Left lung (tissue), 10 donors: ENCODE measurements around the gene ASIC4. TPM values are rescaled to one million over a fixed set of nuclear protein-coding genes. Genes with fewer than 3 reads are reported as not detected.
A peak's percentile ranks its signal among the peaks of the same experiment; 100 is the strongest.

Experiments
- ATAC-seq: fragments of 200-7000 bp; cut with Tn5 transposase; one replicate; pipeline ENCODE4 v1.9.1; 2020; ENCODE audit warnings: moderate library complexity
- DNase-seq, 4 donors: peaks; one replicate each; pipeline ENCODE4 v3.0.0-alpha.2; 2013 to 2020
- H3K27ac ChIP-seq, 2 donors: fragments of 200-600 bp; sonication (generic) in 1 of 2; one replicate each; pipeline versions ENCODE4 v1.5.0 to v1.8.0; 2020 to 2021
- H3K27me3 ChIP-seq, 2 donors: fragments of 200-600 bp; sonication (generic) in 1 of 2; one replicate each; pipeline versions ENCODE4 v1.5.0 to v1.8.0; 2020 to 2021
- H3K36me3 ChIP-seq, 2 donors: fragments of 200-600 bp; sonication (generic) in 1 of 2; one replicate each; pipeline versions ENCODE4 v1.5.0 to v1.8.0; 2020 to 2021
- H3K4me1 ChIP-seq, 2 donors: fragments of 200-600 bp; one replicate each; pipeline ENCODE4 v1.8.0; 2021
- H3K4me3 ChIP-seq, 2 donors: fragments of 200-600 bp; sonication (generic) in 1 of 2; one replicate each; pipeline versions ENCODE4 v1.5.0 to v1.8.0; 2020 to 2021; ENCODE audit warnings: mild to moderate bottlenecking in 1 of 2
- H3K9me3 ChIP-seq, 2 donors: fragments of 200-600 bp; sonication (generic) in 1 of 2; one replicate each; pipeline versions ENCODE4 v1.5.0 to v1.8.0; 2020 to 2021
- CTCF ChIP-seq, 2 donors: fragments of 200-600 bp; sonication (generic) in 1 of 2; IDR thresholded peaks; one replicate each; pipeline versions ENCODE4 v1.5.0 to v1.8.0; 2021; ENCODE audit warnings: antibody characterized with exemption in 2 of 2
- intact Hi-C, 2 donors: fragments of 100-400 bp; cut with DNase I; formaldehyde crosslinking; loops; one replicate each; pipeline versions ENCODE4 v1.11.2 to v1.14.2; 2022
- polyA plus RNA-seq, 6 donors: library from polyadenylated mRNA; unstranded; fragments of 120-200 nt; gene quantifications; one replicate each; pipeline ENCODE4 v1.2.1, GENCODE V29; 2013; ENCODE audit not compliant: insufficient read length in 6 of 6
- total RNA-seq, 2 donors: library from RNA; stranded (reverse); fragmentation: NEBNext Ultra II Directional; extraction: Animal tissue kit (Norgen Biotek cat#: 25700); gene quantifications; one replicate each; pipeline ENCODE4 v1.2.1, GENCODE V29; 2021
- donor health status: DM: no; HTN: yes; CAD: no.
- donor health status: DM: no; HTN: no; CAD: no.

Gene ASIC4
- total and polyA plus RNA-seq, 8 donors, result 0.07 to 0.37 (median 0.20) TPM; not detected in 2

GRCh38 chr2:219494952-219495530 is 19.2 kb upstream of the ASIC4 start:
- no peaks in the 10 kb centered on the region for H3K36me3 ChIP-seq
- peaks cover 11 to 26% of the 10 kb centered on the region in 2 donors for H3K4me1 ChIP-seq
- no peak for DNase-seq
- TF ChIP-seq CTCF (IDR thresholded peaks at IDR 0.05), result no peak
- H3K4me3 ChIP-seq, result no peak overlapping the region
- ATAC-seq, result no peak
- intact Hi-C loops, result no loop called here
- no peaks in the 10 kb centered on the region for H3K9me3 ChIP-seq
- H3K27me3 ChIP-seq, result peaks cover 23 to 76% of the 10 kb centered on the region in 2 donors
- H3K27ac ChIP-seq, result no peak overlapping the region

GRCh38 chr2:219495531-219496122 is 18.7 kb upstream of the ASIC4 start:
- peak in 1 of 4 donors; percentile 69 for DNase-seq
- H3K36me3 ChIP-seq, result no peaks in the 10 kb centered on the region
- H3K27ac ChIP-seq, result no peak overlapping the region
- no peaks in the 10 kb centered on the region for H3K9me3 ChIP-seq
- intact Hi-C loops, result no loop called here
- H3K27me3 ChIP-seq, result peaks cover 23 to 71% of the 10 kb centered on the region in 2 donors
- no peak overlapping the region for H3K4me3 ChIP-seq
- ATAC-seq, result no peak
- peak; percentile 45 to 49 for TF ChIP-seq CTCF (IDR thresholded peaks at IDR 0.05)
- H3K4me1 ChIP-seq, result peaks cover 11 to 30% of the 10 kb centered on the region in 2 donors

- H3K4me3 ChIP-seq, result no peak overlapping the region
- H3K36me3 ChIP-seq, result peaks cover 0 to 3% of the 10 kb centered on the region in 2 donors
- no peak for DNase-seq
- no peak overlapping the region for H3K27ac ChIP-seq
- no peaks in the 10 kb centered on the region for H3K9me3 ChIP-seq
- intact Hi-C loops, result no loop called here
- no peak for TF ChIP-seq CTCF (IDR thresholded peaks at IDR 0.05)
- H3K27me3 ChIP-seq, result peaks cover 23 to 65% of the 10 kb centered on the region in 2 donors
- no peak for ATAC-seq
- peaks cover 11 to 30% of the 10 kb centered on the region in 2 donors for H3K4me1 ChIP-seq
Observed at GRCh38 chr2:219496247-219496824, 17.9 kb upstream of the ASIC4 start.

- H3K4me1 ChIP-seq, result peaks cover 11 to 30% of the 10 kb centered on the region in 2 donors
- intact Hi-C loops, result no loop called here
- ATAC-seq (no peak), DNase-seq (peak in 1 of 4 donors; percentile 55)
- H3K4me3 ChIP-seq, result peak overlapping the region; percentile 74 to 79
- peaks cover 23 to 59% of the 10 kb centered on the region in 2 donors for H3K27me3 ChIP-seq
- no peak for TF ChIP-seq CTCF (IDR thresholded peaks at IDR 0.05)
- H3K9me3 ChIP-seq, result no peaks in the 10 kb centered on the region
- peaks cover 0 to 9% of the 10 kb centered on the region in 2 donors for H3K36me3 ChIP-seq
- H3K27ac ChIP-seq, result no peak overlapping the region
Observed at GRCh38 chr2:219496825-219497494, 17.3 kb upstream of the ASIC4 start.
